Ectodermal cell (in vitro differentiated cells): Measurements from ENCODE around the gene ZAP70.

Source experiments
- H3K27ac ChIP-seq: 2 replicates; pipeline ENCODE4 v1.7.0; 2013; ENCODE audit warnings: mild to moderate bottlenecking, low read depth, low read length; ENCODE audit not compliant: insufficient read depth, poor library complexity, severe bottlenecking
- H3K27me3 ChIP-seq: 2 replicates; pipeline ENCODE4 v1.7.0; 2013; ENCODE audit warnings: mild to moderate bottlenecking, low read length; ENCODE audit not compliant: insufficient read depth, control insufficient read depth, poor library complexity, severe bottlenecking
- H3K36me3 ChIP-seq: one replicate; pipeline ENCODE4 v1.7.0; 2013; ENCODE audit warnings: low read length; ENCODE audit not compliant: control insufficient read depth, insufficient read depth
- H3K4me1 ChIP-seq: one replicate; pipeline ENCODE4 v1.7.0; 2013; ENCODE audit warnings: low read length; ENCODE audit not compliant: control insufficient read depth, insufficient read depth
- H3K4me3 ChIP-seq: 2 replicates; pipeline ENCODE4 v1.7.0; 2013; ENCODE audit warnings: low read depth, low read length, control low read depth; ENCODE audit not compliant: insufficient read depth
- H3K9me3 ChIP-seq: 2 replicates; pipeline ENCODE4 v1.7.0; 2013; ENCODE audit warnings: mild to moderate bottlenecking, low read length, moderate library complexity; ENCODE audit not compliant: control insufficient read depth
- WGBS, 2 experiments: methylation state at CpG; one replicate each; pipeline ENCODE4 v1.1.7; 2013; ENCODE audit warnings: missing lambda C conversion rate in 2 of 2; 5-methylcytosine and 5-hydroxymethylcytosine counted together

ZAP70 gene

GRCh38 chr2:97734061-97735051, 21.0 kb downstream of the ZAP70 start:
- Histone ChIP-seq H3K4me1 (no peaks in the 10 kb centered on the region), H3K27ac (no peak overlapping the region), H3K9me3 (no peaks in the 10 kb centered on the region), H3K36me3 (no peaks in the 10 kb centered on the region), H3K4me3 (no peak overlapping the region), H3K27me3 (no peaks in the 10 kb centered on the region)
- WGBS, 2 experiments = 94 to 95% methylated on average over 44 of the region's 44 CpGs

DNA sequence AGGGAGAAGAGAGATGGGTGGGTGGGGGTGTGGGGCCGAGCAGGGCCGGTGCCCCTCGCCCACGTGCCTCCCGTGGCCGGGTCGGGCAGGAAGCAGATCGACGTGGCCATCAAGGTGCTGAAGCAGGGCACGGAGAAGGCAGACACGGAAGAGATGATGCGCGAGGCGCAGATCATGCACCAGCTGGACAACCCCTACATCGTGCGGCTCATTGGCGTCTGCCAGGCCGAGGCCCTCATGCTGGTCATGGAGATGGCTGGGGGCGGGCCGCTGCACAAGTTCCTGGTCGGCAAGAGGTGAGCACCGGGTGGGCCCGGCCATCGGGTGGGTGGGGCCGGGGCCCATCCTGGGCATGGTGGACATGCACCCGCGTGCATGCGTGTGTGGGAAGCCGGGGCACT, 21.8 kb downstream of the ZAP70 start:
- WGBS, 2 experiments = 97% methylated on average over 29 of the region's 29 CpGs
- H3K27me3 ChIP-seq = no peaks in the 10 kb centered on the region
- no peaks in the 10 kb centered on the region for H3K9me3 ChIP-seq
- H3K27ac ChIP-seq = no peak overlapping the region
- H3K4me3 ChIP-seq = no peak overlapping the region
- no peaks in the 10 kb centered on the region for H3K4me1 ChIP-seq
- no peaks in the 10 kb centered on the region for H3K36me3 ChIP-seq

- Histone ChIP-seq H3K27ac (no peak overlapping the region), H3K27me3 (no peaks in the 10 kb centered on the region), H3K36me3 (no peaks in the 10 kb centered on the region), H3K9me3 (no peaks in the 10 kb centered on the region), H3K4me1 (no peaks in the 10 kb centered on the region), H3K4me3 (no peak overlapping the region)
- 80 to 86% methylated on average over 4 of the region's 4 CpGs for WGBS, 2 experiments
Observed at GRCh38 chr2:97736185-97736584, 22.8 kb downstream of the ZAP70 start.

DNA sequence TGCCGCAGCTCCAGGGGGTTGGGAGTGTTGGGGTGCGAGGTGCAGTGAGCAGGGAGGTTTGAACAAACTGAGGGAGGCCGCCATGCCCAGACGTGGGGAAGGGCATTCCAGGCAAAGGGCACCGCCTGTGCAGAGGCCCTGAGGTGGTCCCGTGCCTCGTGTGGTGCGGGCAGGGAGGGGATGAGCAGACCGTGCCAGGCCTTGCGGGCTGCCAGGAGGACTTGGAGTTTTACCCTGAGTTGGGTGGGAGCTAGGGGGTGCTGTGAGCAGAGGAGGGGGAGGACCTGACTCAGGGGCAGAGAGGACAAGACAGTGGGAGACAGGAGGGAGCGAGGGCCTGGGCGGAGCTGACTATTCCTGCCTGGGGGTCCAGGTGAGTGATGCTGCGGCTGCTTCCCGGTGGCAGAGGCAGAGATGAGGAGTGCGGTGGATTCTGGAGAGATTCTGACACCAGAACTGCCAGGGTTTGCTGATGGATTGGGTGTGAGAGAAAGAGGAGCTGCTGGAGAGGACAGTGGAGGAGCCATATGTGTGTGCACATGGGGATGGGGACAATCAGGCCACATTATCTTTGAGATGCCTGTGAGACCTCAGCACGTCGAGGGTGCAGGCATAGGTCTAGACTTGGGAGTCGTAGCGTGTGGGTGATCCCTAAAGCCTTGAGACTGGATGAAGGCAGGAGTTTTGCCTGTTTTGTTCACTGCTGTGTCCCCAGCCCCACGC, 23.4 kb downstream of the ZAP70 start:
- H3K36me3 ChIP-seq = no peaks in the 10 kb centered on the region
- H3K4me1 ChIP-seq = no peaks in the 10 kb centered on the region
- WGBS, 2 experiments = 92% methylated on average over 20 of the region's 20 CpGs
- no peaks in the 10 kb centered on the region for H3K27me3 ChIP-seq
- H3K9me3 ChIP-seq = no peaks in the 10 kb centered on the region
- no peak overlapping the region for H3K27ac ChIP-seq
- no peak overlapping the region for H3K4me3 ChIP-seq

GRCh38 chr2:97737421-97738178, 24.2 kb downstream of the ZAP70 start:
- Histone ChIP-seq H3K36me3 (no peaks in the 10 kb centered on the region), H3K27me3 (no peaks in the 10 kb centered on the region), H3K27ac (no peak overlapping the region), H3K4me1 (no peaks in the 10 kb centered on the region), H3K4me3 (no peak overlapping the region), H3K9me3 (no peaks in the 10 kb centered on the region)
- WGBS, 2 experiments = 94 to 95% methylated on average over 32 of the region's 32 CpGs

DNA sequence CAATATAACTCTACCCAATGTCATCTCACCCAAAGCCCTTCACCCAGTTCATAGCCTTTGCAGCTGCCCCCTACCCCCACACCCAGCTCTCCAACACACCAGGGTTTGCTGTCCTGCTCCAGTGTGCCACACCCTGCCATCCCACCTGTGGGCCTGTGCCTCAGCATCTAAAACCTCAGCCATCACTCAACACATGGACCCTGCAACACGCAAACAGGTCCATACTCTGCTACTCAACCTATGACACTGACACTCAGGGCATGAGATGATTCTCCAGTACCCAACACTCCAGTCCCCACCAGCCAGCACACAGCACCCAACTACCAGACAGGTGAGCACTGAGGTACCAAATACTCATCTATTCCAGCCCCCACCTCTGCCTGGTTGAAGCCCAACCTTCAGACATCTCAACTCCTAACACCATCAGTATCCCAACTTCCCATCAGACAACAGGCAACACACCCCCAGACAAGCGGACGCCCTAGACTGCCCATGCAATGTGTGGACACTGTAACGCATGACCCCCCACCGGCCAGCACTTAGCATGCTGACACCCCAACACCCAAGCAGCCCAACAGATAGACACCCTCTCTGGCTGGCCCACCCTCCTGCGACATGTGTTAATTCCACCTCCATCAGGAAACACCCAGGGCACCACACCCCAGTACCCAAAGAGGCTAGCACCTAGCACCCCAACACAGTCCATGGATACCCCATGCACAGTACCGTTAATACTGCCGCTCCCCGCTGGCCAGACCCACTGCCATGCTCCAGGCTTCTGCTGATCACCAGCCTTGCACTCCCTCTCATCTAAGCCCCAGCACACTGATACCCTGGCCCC, 25.0 kb downstream of the ZAP70 start:
- Histone ChIP-seq H3K27ac (no peak overlapping the region), H3K4me3 (no peak overlapping the region)
- 93 to 96% methylated on average over 9 of the region's 9 CpGs for WGBS, 2 experiments

DNA sequence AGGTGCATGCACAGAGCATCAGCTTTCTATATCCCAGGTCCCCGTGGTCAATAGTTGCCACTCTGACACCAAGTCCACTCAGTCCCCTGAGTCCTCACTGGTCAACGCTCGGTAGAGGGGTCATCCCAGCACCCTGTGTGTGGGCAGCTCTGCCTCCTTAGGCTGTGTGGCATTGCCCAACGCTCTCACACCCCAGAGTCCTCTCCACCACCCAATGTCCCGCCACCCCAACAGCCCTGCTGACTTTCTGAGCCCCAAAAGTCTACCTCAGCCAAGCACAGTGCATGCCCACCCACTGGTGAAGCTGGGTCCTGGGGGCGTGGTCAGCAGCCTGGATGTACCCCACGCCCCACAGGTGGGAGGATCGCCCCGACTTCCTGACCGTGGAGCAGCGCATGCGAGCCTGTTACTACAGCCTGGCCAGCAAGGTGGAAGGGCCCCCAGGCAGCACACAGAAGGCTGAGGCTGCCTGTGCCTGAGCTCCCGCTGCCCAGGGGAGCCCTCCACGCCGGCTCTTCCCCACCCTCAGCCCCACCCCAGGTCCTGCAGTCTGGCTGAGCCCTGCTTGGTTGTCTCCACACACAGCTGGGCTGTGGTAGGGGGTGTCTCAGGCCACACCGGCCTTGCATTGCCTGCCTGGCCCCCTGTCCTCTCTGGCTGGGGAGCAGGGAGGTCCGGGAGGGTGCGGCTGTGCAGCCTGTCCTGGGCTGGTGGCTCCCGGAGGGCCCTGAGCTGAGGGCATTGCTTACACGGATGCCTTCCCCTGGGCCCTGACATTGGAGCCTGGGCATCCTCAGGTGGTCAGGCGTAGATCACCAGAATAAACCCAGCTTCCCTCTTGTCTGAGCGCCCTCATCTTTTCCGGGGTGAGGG, 25.9 kb downstream of the ZAP70 start:
- Histone ChIP-seq H3K4me3 (no peak overlapping the region), H3K9me3 (no peaks in the 10 kb centered on the region), H3K36me3 (no peaks in the 10 kb centered on the region), H3K4me1 (no peaks in the 10 kb centered on the region), H3K27me3 (no peaks in the 10 kb centered on the region), H3K27ac (no peak overlapping the region)
- WGBS, 2 experiments = 91 to 92% methylated on average over 23 of the region's 23 CpGs

More for the DNA sequence above, 25.0 kb downstream of the ZAP70 start:
- no peaks in the 10 kb centered on the region for H3K36me3 ChIP-seq
- H3K27me3 ChIP-seq = no peaks in the 10 kb centered on the region
- H3K4me1 ChIP-seq = no peaks in the 10 kb centered on the region
- no peaks in the 10 kb centered on the region for H3K9me3 ChIP-seq

- 87 to 88% methylated on average over 5 of the region's 5 CpGs for WGBS, 2 experiments
- Histone ChIP-seq H3K27me3 (no peaks in the 10 kb centered on the region), H3K9me3 (no peaks in the 10 kb centered on the region), H3K4me3 (no peak overlapping the region), H3K4me1 (no peaks in the 10 kb centered on the region), H3K27ac (no peak overlapping the region), H3K36me3 (no peaks in the 10 kb centered on the region)
Observed at GRCh38 chr2:97739893-97740245, 26.5 kb downstream of the ZAP70 start.
